Measurements from ENCODE around the gene CXCL6.

The CXCL6 gene

GRCh38 chr4:73844345-73844744 lies 7.9 kb downstream of the CXCL6 start:
- H3K27me3 Mint-ChIP-seq (ENCODE audit: low read depth, poor library complexity): peaks cover 28% of the 10 kb centered on the region
- DNase-seq: no peak
- H3K36me3 Mint-ChIP-seq (ENCODE audit: low read depth): no peaks in the 10 kb centered on the region
- TF ChIP-seq CTCF (IDR thresholded peaks at IDR 0.05): no peak
- H3K9me3 Mint-ChIP-seq: no peaks in the 10 kb centered on the region
- H3K4me3 Mint-ChIP-seq: no peak overlapping the region
- no peaks in the 10 kb centered on the region for H3K4me1 Mint-ChIP-seq
- no peak overlapping the region for H3K27ac Mint-ChIP-seq

- Mint-ChIP-seq H3K9me3 (no peaks in the 10 kb centered on the region), H3K27ac (no peak overlapping the region)
Measured at GRCh38 chr4:73844806-73845205, 8.3 kb downstream of the CXCL6 start.

GRCh38 chr4:73847526-73848182 lies 11.2 kb downstream of the CXCL6 start:
- Mint-ChIP-seq H3K27ac (no peak overlapping the region), H3K9me3 (no peaks in the 10 kb centered on the region), H3K36me3 (ENCODE audit: low read depth) (no peaks in the 10 kb centered on the region), H3K4me3 (no peak overlapping the region), H3K4me1 (no peaks in the 10 kb centered on the region), H3K27me3 (ENCODE audit: low read depth, poor library complexity) (peaks cover 16% of the 10 kb centered on the region)
- no peak for DNase-seq
- TF ChIP-seq CTCF (IDR thresholded peaks at IDR 0.05): no peak

More at GRCh38 chr4:73844806-73845205, 8.3 kb downstream of the CXCL6 start:
- no peak for TF ChIP-seq CTCF (IDR thresholded peaks at IDR 0.05)
- Mint-ChIP-seq H3K36me3 (ENCODE audit: low read depth) (no peaks in the 10 kb centered on the region), H3K4me1 (no peaks in the 10 kb centered on the region), H3K27me3 (ENCODE audit: low read depth, poor library complexity) (peaks cover 23% of the 10 kb centered on the region), H3K4me3 (no peak overlapping the region)
- no peak for DNase-seq

GRCh38 chr4:73848183-73848777 lies 11.8 kb downstream of the CXCL6 start:
- TF ChIP-seq CTCF (IDR thresholded peaks at IDR 0.05): no peak
- no peaks in the 10 kb centered on the region for H3K36me3 Mint-ChIP-seq (ENCODE audit: low read depth)
- peaks cover 20% of the 10 kb centered on the region for H3K27me3 Mint-ChIP-seq (ENCODE audit: low read depth, poor library complexity)
- no peaks in the 10 kb centered on the region for H3K4me1 Mint-ChIP-seq
- no peak overlapping the region for H3K27ac Mint-ChIP-seq
- no peaks in the 10 kb centered on the region for H3K9me3 Mint-ChIP-seq
- DNase-seq: no peak
- H3K4me3 Mint-ChIP-seq: no peak overlapping the region

- DNase-seq: no peak
- no peaks in the 10 kb centered on the region for H3K9me3 Mint-ChIP-seq
- no peaks in the 10 kb centered on the region for H3K36me3 Mint-ChIP-seq (ENCODE audit: low read depth)
- no peak for TF ChIP-seq CTCF (IDR thresholded peaks at IDR 0.05)
- no peak overlapping the region for H3K27ac Mint-ChIP-seq
- no peak overlapping the region for H3K4me3 Mint-ChIP-seq
- H3K4me1 Mint-ChIP-seq: no peaks in the 10 kb centered on the region
- peaks cover 32% of the 10 kb centered on the region for H3K27me3 Mint-ChIP-seq (ENCODE audit: low read depth, poor library complexity)
Measured at GRCh38 chr4:73850261-73850970, 13.9 kb downstream of the CXCL6 start.
